ENCODE measurements around the gene APOBEC3F.

- TF ChIP-seq CTCF (IDR thresholded peaks at IDR 0.05; ENCODE audit: low read depth, low read length, poor library complexity, severe bottlenecking) (no peak), EZH2phosphoT487 (IDR thresholded peaks at IDR 0.05; ENCODE audit: borderline replicate concordance, low read length) (no peak)
These were observed 40.4 kb downstream of the APOBEC3F start for GRCh38 chr22:39081016-39081415.

All from DOHH2 (cell line).